ENCODE measurements around the gene NACC1.
A peak's percentile ranks its signal among the peaks of the same experiment; 100 is the strongest.

Gene NACC1

DNA sequence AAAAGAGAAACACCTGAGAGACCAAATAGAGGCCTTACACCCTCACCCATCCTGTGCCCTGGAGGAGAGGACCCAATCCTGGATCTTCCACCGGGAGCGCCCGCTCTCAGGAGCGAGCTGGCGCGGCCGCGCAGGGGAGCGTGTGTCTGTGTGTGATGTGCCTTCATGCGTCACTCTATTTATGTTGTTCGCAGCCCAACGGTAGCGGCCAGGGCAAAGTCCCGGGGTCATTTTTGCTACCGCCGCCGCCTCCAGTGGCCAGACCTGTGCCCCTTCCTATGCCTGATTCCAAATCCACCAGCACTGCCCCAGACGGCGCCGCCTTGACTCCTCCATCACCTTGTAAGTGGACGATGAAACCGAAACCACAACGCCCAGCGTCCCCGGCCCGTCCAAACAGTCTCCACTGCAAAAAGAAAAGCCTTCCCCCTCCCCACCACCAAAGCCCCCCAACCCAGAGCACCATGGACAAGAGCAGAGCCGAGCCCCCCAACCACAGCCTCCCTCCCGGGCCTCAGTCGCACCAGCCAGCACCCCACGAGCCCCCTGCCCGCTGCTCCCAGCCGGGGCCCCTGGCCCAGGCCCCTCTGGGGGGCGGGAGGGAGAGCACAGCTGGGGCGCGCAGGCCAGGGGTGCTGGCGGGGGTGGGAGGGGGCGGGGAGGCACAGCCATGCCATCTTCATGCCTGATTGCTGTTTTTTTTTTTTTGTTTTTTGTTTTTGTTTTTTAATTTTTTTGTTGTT lies 30.1 kb upstream of the NACC1 start:
- no peak for DNase-seq (ENCODE audit: low read depth)
- no peak overlapping the region for H3K4me3 ChIP-seq (ENCODE audit: low read depth, low read length)
- TF ChIP-seq, protein P1, sequence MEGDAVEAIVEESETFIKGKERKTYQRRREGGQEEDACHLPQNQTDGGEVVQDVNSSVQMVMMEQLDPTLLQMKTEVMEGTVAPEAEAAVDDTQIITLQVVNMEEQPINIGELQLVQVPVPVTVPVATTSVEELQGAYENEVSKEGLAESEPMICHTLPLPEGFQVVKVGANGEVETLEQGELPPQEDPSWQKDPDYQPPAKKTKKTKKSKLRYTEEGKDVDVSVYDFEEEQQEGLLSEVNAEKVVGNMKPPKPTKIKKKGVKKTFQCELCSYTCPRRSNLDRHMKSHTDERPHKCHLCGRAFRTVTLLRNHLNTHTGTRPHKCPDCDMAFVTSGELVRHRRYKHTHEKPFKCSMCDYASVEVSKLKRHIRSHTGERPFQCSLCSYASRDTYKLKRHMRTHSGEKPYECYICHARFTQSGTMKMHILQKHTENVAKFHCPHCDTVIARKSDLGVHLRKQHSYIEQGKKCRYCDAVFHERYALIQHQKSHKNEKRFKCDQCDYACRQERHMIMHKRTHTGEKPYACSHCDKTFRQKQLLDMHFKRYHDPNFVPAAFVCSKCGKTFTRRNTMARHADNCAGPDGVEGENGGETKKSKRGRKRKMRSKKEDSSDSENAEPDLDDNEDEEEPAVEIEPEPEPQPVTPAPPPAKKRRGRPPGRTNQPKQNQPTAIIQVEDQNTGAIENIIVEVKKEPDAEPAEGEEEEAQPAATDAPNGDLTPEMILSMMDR (IDR thresholded peaks at IDR 0.05; ENCODE audit: insufficient read depth, low read depth, low read length, missing control alignments), result no peak

DNA sequence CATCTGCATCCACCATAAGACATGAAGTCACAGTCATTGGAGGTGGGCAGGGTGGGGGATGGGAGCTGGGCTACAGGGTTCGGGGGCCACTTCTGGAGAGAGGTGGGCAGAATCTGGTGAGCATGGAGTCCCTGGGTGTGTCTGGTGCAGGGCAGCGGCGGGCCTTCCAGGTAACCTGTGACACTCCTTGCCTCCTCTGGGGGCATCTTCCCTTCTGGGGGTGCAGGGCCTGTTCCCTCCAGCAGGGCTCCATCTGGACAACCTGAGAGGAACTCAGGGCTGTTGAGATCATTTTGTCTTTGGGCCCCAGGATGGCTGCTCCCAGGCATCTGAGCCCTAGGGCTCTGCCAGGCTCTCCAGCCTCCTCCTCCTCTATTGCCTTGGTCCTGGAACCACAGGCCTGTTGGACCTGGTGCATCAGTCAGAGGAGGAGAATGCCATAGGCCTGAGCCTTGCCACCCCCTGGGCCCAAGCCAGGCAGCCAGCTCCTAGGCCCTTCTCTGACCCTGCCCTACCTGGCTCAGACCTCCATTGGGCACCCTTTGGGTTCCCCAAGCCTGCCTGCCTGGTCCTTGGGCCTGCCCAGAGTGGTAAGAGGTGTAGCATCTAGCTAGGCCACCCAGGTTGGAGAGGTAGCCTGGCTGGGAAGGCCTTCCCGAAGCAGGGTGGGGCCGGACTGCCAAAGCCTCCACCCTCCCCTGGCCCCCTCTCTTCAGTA lies 28.8 kb upstream of the NACC1 start:
- no peak overlapping the region for H3K4me3 ChIP-seq (ENCODE audit: low read depth, low read length)
- TF ChIP-seq, protein P1 (IDR thresholded peaks at IDR 0.05; ENCODE audit: insufficient read depth, low read depth, low read length, missing control alignments), result peak; percentile 67
- DNase-seq (ENCODE audit: low read depth), result peak; percentile 35

DNA sequence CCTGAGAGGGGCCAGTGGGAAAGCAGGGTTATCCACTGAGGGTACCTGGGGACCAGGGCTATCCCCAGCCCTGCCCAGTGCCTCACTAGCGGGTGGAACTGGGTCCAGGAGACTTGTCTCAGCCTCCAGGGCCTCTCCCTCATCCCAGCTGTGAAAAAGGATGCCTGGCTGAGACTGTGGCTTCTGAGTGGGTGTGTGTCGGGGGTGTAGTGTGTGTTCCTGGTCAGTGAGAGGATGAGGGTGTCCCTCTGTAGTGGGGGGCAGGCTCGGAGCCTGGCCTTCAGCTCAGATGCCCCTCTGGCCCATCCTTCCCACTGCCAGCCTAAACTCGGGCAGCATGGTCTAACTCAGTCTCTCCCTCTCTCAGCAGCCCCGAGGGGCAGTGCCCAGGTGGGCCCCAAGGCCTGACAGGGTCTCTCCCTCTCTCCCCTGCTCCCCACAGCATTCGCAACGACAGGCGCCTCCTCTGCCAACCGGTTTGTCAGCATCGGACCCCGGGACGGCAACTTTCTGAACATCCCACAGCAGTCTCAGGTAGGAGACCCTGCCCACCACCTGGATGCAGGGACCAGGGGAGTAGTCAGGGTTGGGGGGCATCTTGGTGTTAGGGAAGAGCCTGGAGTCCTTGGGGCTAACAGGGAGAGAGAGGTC lies 28.1 kb upstream of the NACC1 start:
- DNase-seq (ENCODE audit: low read depth), result no peak
- TF ChIP-seq, protein P1 (IDR thresholded peaks at IDR 0.05; ENCODE audit: insufficient read depth, low read depth, low read length, missing control alignments), result no peak
- no peak overlapping the region for H3K4me3 ChIP-seq (ENCODE audit: low read depth, low read length)

DNA sequence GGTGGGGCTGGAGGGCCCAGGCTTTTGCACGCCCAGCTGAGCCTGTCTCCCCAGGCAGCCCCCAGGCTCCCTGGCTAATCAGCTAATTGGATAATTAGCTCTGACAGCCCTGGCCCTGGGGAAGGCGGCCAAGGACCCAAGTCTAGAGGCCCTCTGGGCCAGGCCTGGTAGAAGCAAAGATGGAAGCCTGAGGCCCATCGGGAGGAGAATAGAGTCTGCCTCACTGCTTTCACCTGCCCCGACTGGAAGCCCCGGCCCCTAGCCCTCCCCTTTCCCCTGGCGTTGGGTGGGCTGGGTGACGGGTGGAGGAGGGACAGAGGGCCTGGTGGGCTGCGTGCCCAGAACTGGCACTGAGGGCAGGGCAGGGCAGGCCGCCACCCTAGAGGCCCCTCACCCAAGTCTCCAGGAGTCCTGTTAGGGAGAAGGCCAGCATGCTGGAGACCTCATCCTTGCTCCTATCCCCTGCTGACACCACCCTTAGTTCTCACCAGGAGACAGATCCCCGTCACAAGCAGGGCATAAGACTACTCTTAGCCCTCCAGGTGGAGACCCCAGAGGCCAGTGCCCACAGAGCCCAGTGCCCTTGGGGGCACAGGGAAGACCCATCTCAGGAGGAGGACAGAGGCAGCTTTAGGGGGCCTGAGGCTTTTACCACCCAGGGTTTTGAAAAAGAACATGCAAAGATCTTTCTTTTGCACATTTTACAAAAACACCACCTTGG lies 27.4 kb upstream of the NACC1 start:
- no peak for DNase-seq (ENCODE audit: low read depth)
- H3K4me3 ChIP-seq (ENCODE audit: low read depth, low read length), result no peak overlapping the region
- TF ChIP-seq, protein P1 (IDR thresholded peaks at IDR 0.05; ENCODE audit: insufficient read depth, low read depth, low read length, missing control alignments), result no peak

DNA sequence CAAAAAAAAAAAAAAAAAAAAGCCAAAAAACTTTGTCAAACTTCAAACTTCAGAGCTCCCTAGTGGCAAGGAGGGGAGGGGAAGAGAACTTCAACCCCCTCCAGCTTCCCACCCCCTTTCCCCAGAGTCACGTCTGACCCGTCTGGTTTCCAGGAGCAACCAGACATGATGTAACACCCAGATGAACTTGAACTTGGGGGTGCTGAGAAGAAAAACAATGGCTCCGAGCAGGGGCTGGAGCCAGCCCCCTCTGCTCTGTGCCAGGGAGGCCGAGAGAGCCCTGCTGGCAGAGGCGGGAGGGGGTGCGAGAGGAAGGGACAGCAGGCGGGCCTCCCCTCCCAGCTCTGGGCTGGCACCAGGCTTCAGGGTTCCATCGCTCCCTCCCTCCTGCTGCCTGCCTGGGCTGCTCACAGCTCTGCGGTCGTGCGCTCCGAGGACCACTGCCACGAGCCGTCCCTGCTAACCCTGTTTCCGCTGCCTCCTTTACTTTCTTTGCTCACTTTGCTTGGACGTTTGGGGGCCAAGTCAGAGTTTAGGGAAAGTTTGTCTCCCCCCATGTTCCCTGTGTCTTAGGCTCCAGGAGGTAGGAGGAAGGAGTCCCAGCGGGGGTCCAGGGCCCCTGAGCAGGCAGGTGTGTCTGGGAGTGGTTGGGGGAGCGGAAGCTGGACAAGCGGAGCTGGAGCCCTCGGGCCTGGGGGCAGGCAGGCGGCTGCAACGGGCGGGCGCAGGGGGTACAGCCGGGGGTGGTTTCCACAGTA lies 26.5 kb upstream of the NACC1 start:
- TF ChIP-seq, protein P1 (IDR thresholded peaks at IDR 0.05; ENCODE audit: insufficient read depth, low read depth, low read length, missing control alignments), result no peak
- no peak for DNase-seq (ENCODE audit: low read depth)
- no peak overlapping the region for H3K4me3 ChIP-seq (ENCODE audit: low read depth, low read length)

DNA sequence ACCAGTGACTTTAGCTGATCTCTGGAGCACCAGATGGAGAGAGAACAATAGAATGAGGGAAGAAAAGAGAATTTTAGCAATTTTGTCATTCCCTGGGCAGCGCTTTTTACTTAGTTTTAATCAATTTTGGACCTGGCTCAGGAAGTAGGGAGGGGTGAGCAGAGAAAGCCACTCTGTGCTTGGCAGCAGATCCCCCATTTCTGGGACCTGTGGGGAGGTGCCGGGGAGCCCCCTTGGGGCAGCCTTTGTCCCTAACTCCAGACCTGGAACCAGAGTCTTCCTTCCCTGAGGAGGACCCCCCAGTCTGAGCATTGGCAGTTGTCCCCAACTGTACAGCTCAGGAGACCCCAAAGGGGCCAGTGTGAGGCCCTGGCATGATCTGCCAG lies 25.9 kb upstream of the NACC1 start:
- TF ChIP-seq, protein P1 (IDR thresholded peaks at IDR 0.05; ENCODE audit: insufficient read depth, low read depth, low read length, missing control alignments), result no peak
- DNase-seq (ENCODE audit: low read depth), result no peak
- H3K4me3 ChIP-seq (ENCODE audit: low read depth, low read length), result no peak overlapping the region
